DOHH2 (cell line): ENCODE data around the gene FAM234B.

Source experiments
- H3F3A ChIP-seq: fragments of 200-600 bp; sonication (generic), shearing (Covaris generic); 2 replicates; pipeline ENCODE4 v1.6.0; 2016; ENCODE audit warnings: antibody characterized with exemption, mild to moderate bottlenecking; ENCODE audit not compliant: control insufficient read depth, insufficient read depth
- H3K27ac ChIP-seq: fragments of 200-600 bp; sonication (generic); 2 replicates; pipeline ENCODE4 v1.5.1; 2014; ENCODE audit warnings: low read depth, mild to moderate bottlenecking, low read length, moderate library complexity
- H3K27me3 ChIP-seq: fragments of 200-600 bp; sonication (generic); 2 replicates; pipeline ENCODE4 v1.6.1; 2014; ENCODE audit warnings: mild to moderate bottlenecking, low read length, mixed read lengths; ENCODE audit not compliant: control insufficient read depth
- H3K36me3 ChIP-seq: fragments of 200-600 bp; sonication (generic); 2 replicates; pipeline ENCODE4 v1.6.1; 2014; ENCODE audit warnings: mild to moderate bottlenecking, low read length, moderate library complexity, mixed read lengths; ENCODE audit not compliant: control insufficient read depth
- H3K4me1 ChIP-seq: fragments of 200-600 bp; sonication (generic); 2 replicates; pipeline ENCODE4 v1.6.1; 2014; ENCODE audit warnings: mild to moderate bottlenecking, low read length, mixed read lengths; ENCODE audit not compliant: control insufficient read depth
- H3K4me2 ChIP-seq: fragments of 200-600 bp; sonication (generic); 2 replicates; pipeline ENCODE4 v1.6.0; 2014; ENCODE audit warnings: mild to moderate bottlenecking, low read length, moderate library complexity
- H3K4me3 ChIP-seq: fragments of 200-600 bp; sonication (generic); 2 replicates; pipeline ENCODE4 v1.5.1; 2014; ENCODE audit warnings: mild to moderate bottlenecking, low read length, mixed read lengths
- H3K79me2 ChIP-seq: fragments of 200-600 bp; sonication (generic); 2 replicates; pipeline ENCODE4 v1.6.1; 2014; ENCODE audit warnings: mild to moderate bottlenecking, low read length, mixed read lengths; ENCODE audit not compliant: control insufficient read depth
- H3K9me2 ChIP-seq: fragments of 200-600 bp; sonication (generic); replicated peaks from 2 replicates; pipeline ENCODE4 v1.6.1; 2014; ENCODE audit warnings: mild to moderate bottlenecking, low read length, mixed read lengths; ENCODE audit not compliant: control insufficient read depth
- H3K9me3 ChIP-seq: fragments of 200-600 bp; sonication (generic); 2 replicates; pipeline ENCODE4 v1.6.1; 2014; ENCODE audit warnings: antibody characterized with exemption, low read length, mixed read lengths; ENCODE audit not compliant: control insufficient read depth, insufficient read depth
- H4K20me1 ChIP-seq: fragments of 200-600 bp; sonication (generic); 2 replicates; pipeline ENCODE4 v1.6.0; 2014; ENCODE audit warnings: low read depth, mild to moderate bottlenecking, antibody characterized with exemption, low read length, moderate library complexity; ENCODE audit not compliant: control insufficient read depth, insufficient read depth
- CTCF ChIP-seq: fragments of 200-600 bp; sonication (generic); IDR thresholded peaks from one replicate; pipeline ENCODE4 v1.5.1; 2014; ENCODE audit warnings: antibody characterized with exemption, mild to moderate bottlenecking, low read depth, low read length; ENCODE audit not compliant: poor library complexity, severe bottlenecking
- EZH2phosphoT487 ChIP-seq: fragments of 200-600 bp; sonication (generic); IDR thresholded peaks from 2 replicates; pipeline ENCODE4 v1.6.1; 2017; ENCODE audit warnings: borderline replicate concordance, mild to moderate bottlenecking, antibody characterized with exemption, low read length, moderate library complexity, mixed read lengths

Gene FAM234B

GRCh38 chr12:13060581-13060980 lies 16.4 kb downstream of the FAM234B start:
- H3K4me2 ChIP-seq, result no peak overlapping the region
- no peaks in the 10 kb centered on the region for H3K9me2 ChIP-seq
- no peaks in the 10 kb centered on the region for H3F3A ChIP-seq
- H3K9me3 ChIP-seq, result no peaks in the 10 kb centered on the region
- TF ChIP-seq EZH2phosphoT487, result no peak
- no peak for TF ChIP-seq CTCF
- H3K27ac ChIP-seq, result no peak overlapping the region
- no peaks in the 10 kb centered on the region for H3K4me1 ChIP-seq
- no peaks in the 10 kb centered on the region for H3K36me3 ChIP-seq
- H3K79me2 ChIP-seq, result no peaks in the 10 kb centered on the region
- H3K4me3 ChIP-seq, result no peak overlapping the region
- no peaks in the 10 kb centered on the region for H3K27me3 ChIP-seq
- no peaks in the 10 kb centered on the region for H4K20me1 ChIP-seq

DNA sequence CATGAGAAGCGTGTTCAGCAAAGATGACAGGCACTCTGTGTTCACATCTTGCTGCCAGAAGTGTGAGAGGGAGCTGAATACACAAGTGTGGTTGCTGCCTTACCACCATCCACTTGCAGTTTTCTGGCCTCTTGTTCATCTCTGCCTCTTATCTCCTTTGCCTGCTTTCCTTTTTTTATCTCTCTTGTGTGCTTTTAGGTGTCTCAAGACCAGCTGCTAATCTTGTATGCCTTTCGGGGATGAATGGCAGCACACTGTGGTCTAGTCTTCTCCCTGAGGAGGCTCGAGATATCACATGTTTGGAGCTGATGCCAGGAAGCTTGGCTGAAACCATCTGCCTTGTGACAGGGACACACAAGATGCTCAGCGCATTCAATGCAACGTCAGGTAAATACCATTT lies 17.2 kb downstream of the FAM234B start:
- no peaks in the 10 kb centered on the region for H4K20me1 ChIP-seq
- no peaks in the 10 kb centered on the region for H3K9me3 ChIP-seq
- no peaks in the 10 kb centered on the region for H3K36me3 ChIP-seq
- H3K27ac ChIP-seq, result no peak overlapping the region
- no peak overlapping the region for H3K4me3 ChIP-seq
- H3F3A ChIP-seq, result no peaks in the 10 kb centered on the region
- H3K4me1 ChIP-seq, result no peaks in the 10 kb centered on the region
- TF ChIP-seq CTCF (no peak), EZH2phosphoT487 (no peak)
- H3K79me2 ChIP-seq, result no peaks in the 10 kb centered on the region
- H3K4me2 ChIP-seq, result no peak overlapping the region
- no peaks in the 10 kb centered on the region for H3K27me3 ChIP-seq
- H3K9me2 ChIP-seq, result no peaks in the 10 kb centered on the region

DNA sequence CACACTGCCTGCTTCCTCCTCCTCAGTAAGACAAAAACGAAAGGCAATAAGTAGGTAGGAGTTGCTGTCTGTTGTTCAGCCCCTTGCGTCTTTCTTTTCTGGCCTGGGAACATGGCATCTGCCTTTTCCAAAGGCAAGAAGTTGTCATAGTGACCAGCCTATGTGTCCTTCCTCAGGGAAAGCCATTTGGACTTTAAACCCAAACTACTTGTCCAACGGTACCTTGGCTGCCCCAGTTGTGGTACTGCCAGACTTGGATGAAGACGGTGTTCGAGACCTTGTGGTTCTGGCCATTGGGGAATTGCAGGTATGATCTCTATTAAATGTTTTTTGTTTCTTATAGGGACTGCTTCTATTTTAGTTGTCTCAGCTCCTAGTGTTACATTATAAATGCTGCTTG lies 18.5 kb downstream of the FAM234B start:
- H3K79me2 ChIP-seq, result no peaks in the 10 kb centered on the region
- no peaks in the 10 kb centered on the region for H3K4me1 ChIP-seq
- TF ChIP-seq CTCF (no peak), EZH2phosphoT487 (no peak)
- H3K27me3 ChIP-seq, result no peaks in the 10 kb centered on the region
- no peaks in the 10 kb centered on the region for H4K20me1 ChIP-seq
- no peaks in the 10 kb centered on the region for H3K36me3 ChIP-seq
- H3F3A ChIP-seq, result no peaks in the 10 kb centered on the region
- no peak overlapping the region for H3K4me3 ChIP-seq
- H3K4me2 ChIP-seq, result no peak overlapping the region
- no peak overlapping the region for H3K27ac ChIP-seq
- H3K9me2 ChIP-seq, result no peaks in the 10 kb centered on the region
- no peaks in the 10 kb centered on the region for H3K9me3 ChIP-seq

DNA sequence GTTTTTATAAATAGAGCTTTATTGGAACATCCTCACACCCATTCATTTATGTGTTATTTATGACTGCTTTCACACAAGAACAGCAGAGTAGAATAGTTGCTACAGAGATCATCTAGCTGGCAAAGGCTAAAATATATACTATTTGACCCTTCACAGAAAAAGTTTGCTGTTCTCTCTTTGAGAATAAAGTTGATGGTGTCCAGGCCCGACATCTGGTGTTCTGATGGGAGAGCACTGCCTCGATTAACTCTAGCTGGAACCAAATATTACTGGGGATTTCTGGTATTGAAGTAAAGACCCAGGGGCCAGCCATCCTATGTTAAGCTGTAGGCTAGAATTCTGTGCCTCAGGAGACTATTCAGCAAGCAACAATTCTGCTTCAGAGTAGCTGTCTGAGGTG lies 21.8 kb downstream of the FAM234B start:
- Histone ChIP-seq H3F3A (no peaks in the 10 kb centered on the region), H3K27ac (no peak overlapping the region), H3K9me3 (no peaks in the 10 kb centered on the region), H4K20me1 (no peaks in the 10 kb centered on the region), H3K4me1 (no peaks in the 10 kb centered on the region), H3K79me2 (no peaks in the 10 kb centered on the region), H3K4me2 (no peak overlapping the region), H3K27me3 (no peaks in the 10 kb centered on the region), H3K36me3 (no peaks in the 10 kb centered on the region), H3K9me2 (no peaks in the 10 kb centered on the region), H3K4me3 (no peak overlapping the region)
- TF ChIP-seq CTCF (no peak), EZH2phosphoT487 (no peak)
